Esophagus squamous epithelium (tissue), 5 donors: ENCODE results near the gene MPP3. TPM values are rescaled to one million over a fixed set of nuclear protein-coding genes. Genes with fewer than 3 reads are reported as not detected.
A peak's percentile ranks its signal among the peaks of the same experiment; 100 is the strongest.

Source experiments
- DNase-seq: peaks from one replicate; lab custom pipeline; 2025; lab: John Stamatoyannopoulos, UW
- H3K27ac ChIP-seq, 4 donors: fragments of 200-600 bp; sonication (generic); one replicate each; pipeline ENCODE4 v1.5.1; 2016 to 2019; ENCODE audit warnings: mild to moderate bottlenecking in 1 of 4
- H3K27me3 ChIP-seq, 4 donors: fragments of 200-600 bp; sonication (generic); 1 replicate in 3 of 4; 2 replicates in 1 of 4; pipeline versions ENCODE4 v1.5.1 to v1.6.0; 2017 to 2021; ENCODE audit warnings: antibody characterized with exemption in 1 of 4
- H3K36me3 ChIP-seq, 3 donors: fragments of 200-600 bp; sonication (generic); one replicate each; pipeline ENCODE4 v1.5.1; 2016 to 2019
- H3K4me1 ChIP-seq, 3 donors: fragments of 200-600 bp; sonication (generic); one replicate each; pipeline ENCODE4 v1.5.1; 2017 to 2019
- H3K4me3 ChIP-seq, 4 donors: fragments of 200-600 bp; sonication (generic); 1 replicate in 3 of 4; 2 replicates in 1 of 4; pipeline ENCODE4 v1.5.1; 2016 to 2019; ENCODE audit warnings: mild to moderate bottlenecking in 2 of 4, moderate library complexity in 1 of 4
- H3K9me3 ChIP-seq, 3 donors: fragments of 200-600 bp; sonication (generic); one replicate each; pipeline ENCODE4 v1.5.1; 2016 to 2019
- CTCF ChIP-seq, 6 experiments: fragments of 450-650 bp in 4 of 6; fragments of 200-600 bp in 2 of 6; sonication (generic) in 2 of 6; IDR thresholded peaks; one replicate each; pipeline ENCODE4 v1.5.1; 2016 to 2019; ENCODE audit warnings: antibody characterized with exemption in 6 of 6, mild to moderate bottlenecking in 4 of 6, moderate library complexity in 4 of 6
- POLR2A ChIP-seq, 4 donors: fragments of 450-650 bp; IDR thresholded peaks; one replicate each; pipeline ENCODE4 v1.6.1; 2017; ENCODE audit warnings: antibody characterized with exemption in 4 of 4, mild to moderate bottlenecking in 4 of 4, moderate library complexity in 3 of 4
- WGBS, 2 donors: methylation state at CpG; one replicate each; pipeline ENCODE4 v1.1.5; 2018; 5-methylcytosine and 5-hydroxymethylcytosine counted together
- intact Hi-C: fragments of 100-400 bp; cut with DNase I; formaldehyde crosslinking; loops from one replicate; pipeline ENCODE4 v1.15.0; 2022
- total RNA-seq, 4 donors: library from RNA; depleted of rRNA; stranded (reverse); fragments of >200 nt; gene quantifications; one replicate each; pipeline ENCODE4 v1.1.0, GENCODE V29; 2016
- donor health status: DM: yes; HTN: yes; CAD: no.

MPP3 gene
- total RNA-seq, 4 donors from 2014 or later = 5.9 to 15.8 (median 9.0) TPM

- peaks cover 0 to 77% (median 6%) of the 10 kb centered on the region in 3 donors for H3K36me3 ChIP-seq
- 88% methylated on average over 1 of the region's 12 CpGs; no CpG with 5 or more reads in 1 of the 2 donors for WGBS, 2 donors
Observed at GRCh38 chr17:43825567-43825966, 7.4 kb downstream of the MPP3 start.

GRCh38 chr17:43823350-43824084, 9.4 kb downstream of the MPP3 start:
- peak overlapping the region; percentile 29 to 76 (median 61) for H3K27ac ChIP-seq

More at GRCh38 chr17:43825567-43825966, 7.4 kb downstream of the MPP3 start:
- no peak for TF ChIP-seq POLR2A (IDR thresholded peaks at IDR 0.05)
- no peak for TF ChIP-seq CTCF (IDR thresholded peaks at IDR 0.05)
- H3K27ac ChIP-seq = no peak overlapping the region
- no peak overlapping the region for H3K4me3 ChIP-seq
- no peaks in the 10 kb centered on the region for H3K27me3 ChIP-seq
- H3K4me1 ChIP-seq = peaks cover 3 to 23% (median 6%) of the 10 kb centered on the region in 3 donors
- DNase-seq = no peak
- no peaks in the 10 kb centered on the region for H3K9me3 ChIP-seq
- intact Hi-C loops = no loop called here

GRCh38 chr17:43822570-43823190, 10.3 kb downstream of the MPP3 start:
- Histone ChIP-seq H3K4me3 (no peak overlapping the region), H3K9me3 (no peaks in the 10 kb centered on the region), H3K27me3 (no peaks in the 10 kb centered on the region), H3K4me1 (peaks cover 3 to 23% (median 6%) of the 10 kb centered on the region in 3 donors), H3K36me3 (peaks cover 0 to 79% (median 0%) of the 10 kb centered on the region in 3 donors), H3K27ac (peak overlapping the region; percentile 29 to 76 (median 61))
- intact Hi-C loops = no loop called here
- no peak for DNase-seq
- TF ChIP-seq POLR2A (IDR thresholded peaks at IDR 0.05) (no peak), CTCF (IDR thresholded peaks at IDR 0.05) (no peak)
- 20 to 42% methylated on average over 3 to 5 of the region's 5 CpGs for WGBS, 2 donors

More at GRCh38 chr17:43823350-43824084, 9.4 kb downstream of the MPP3 start:
- TF ChIP-seq POLR2A (IDR thresholded peaks at IDR 0.05) = no peak
- no peak for TF ChIP-seq CTCF (IDR thresholded peaks at IDR 0.05)
- WGBS, 2 donors = 66 to 74% methylated on average over 10 of the region's 10 CpGs
- no peak overlapping the region for H3K4me3 ChIP-seq
- intact Hi-C loops = no loop called here
- H3K9me3 ChIP-seq = no peaks in the 10 kb centered on the region
- peaks cover 3 to 23% (median 6%) of the 10 kb centered on the region in 3 donors for H3K4me1 ChIP-seq
- peaks cover 0 to 79% (median 0%) of the 10 kb centered on the region in 3 donors for H3K36me3 ChIP-seq
- no peak for DNase-seq
- H3K27me3 ChIP-seq = no peaks in the 10 kb centered on the region

GRCh38 chr17:43820759-43821158, 12.2 kb downstream of the MPP3 start:
- intact Hi-C loops = no loop called here
- Histone ChIP-seq H3K27me3 (no peaks in the 10 kb centered on the region), H3K36me3 (peaks cover 0 to 77% (median 0%) of the 10 kb centered on the region in 3 donors), H3K27ac (no peak overlapping the region), H3K4me1 (peaks cover 3 to 23% (median 6%) of the 10 kb centered on the region in 3 donors), H3K4me3 (no peak overlapping the region), H3K9me3 (no peaks in the 10 kb centered on the region)
- WGBS, 2 donors = 95 to 98% methylated on average over 8 to 9 of the region's 14 CpGs
- TF ChIP-seq POLR2A (IDR thresholded peaks at IDR 0.05) = no peak
- no peak for TF ChIP-seq CTCF (IDR thresholded peaks at IDR 0.05)
- no peak for DNase-seq

GRCh38 chr17:43818966-43819365, 14.0 kb downstream of the MPP3 start:
- DNase-seq = no peak
- Histone ChIP-seq H3K4me1 (peaks cover 3 to 24% (median 6%) of the 10 kb centered on the region in 3 donors), H3K9me3 (no peaks in the 10 kb centered on the region), H3K27ac (no peak overlapping the region), H3K27me3 (no peaks in the 10 kb centered on the region), H3K4me3 (no peak overlapping the region), H3K36me3 (peaks cover 0 to 80% (median 1%) of the 10 kb centered on the region in 3 donors)
- TF ChIP-seq CTCF (IDR thresholded peaks at IDR 0.05) (no peak), POLR2A (IDR thresholded peaks at IDR 0.05) (no peak)
- 88 to 90% methylated on average over 4 to 5 of the region's 5 CpGs for WGBS, 2 donors
- intact Hi-C loops = no loop called here
